Right lobe of liver (tissue), 6 donors: ENCODE results near the gene EFNB2. TPM values are rescaled to one million over a fixed set of nuclear protein-coding genes. Genes with fewer than 3 reads are reported as not detected.

Source experiments
- ATAC-seq, 4 donors: fragments of 200-7000 bp; cut with Tn5 transposase; one replicate each; pipeline ENCODE4 v1.9.1; 2020; ENCODE audit warnings: mild to moderate bottlenecking in 4 of 4, moderate library complexity in 4 of 4
- DNase-seq, 3 donors: peaks; one replicate each; pipeline ENCODE4 v3.0.0-alpha.2; 2020
- H3K27ac ChIP-seq, 3 donors: fragments of 200-600 bp; one replicate each; pipeline ENCODE4 v1.8.0; 2022
- H3K27me3 ChIP-seq, 2 donors: fragments of 200-600 bp; one replicate each; pipeline ENCODE4 v1.8.0; 2022
- H3K36me3 ChIP-seq, 4 donors: fragments of 200-600 bp; sonication (generic) in 1 of 4; one replicate each; pipeline versions ENCODE4 v1.5.1 to v1.8.0; 2017 to 2022; ENCODE audit warnings: control low read depth in 1 of 4
- H3K4me1 ChIP-seq, 4 donors: fragments of 200-600 bp; sonication (generic) in 1 of 4; one replicate each; pipeline versions ENCODE4 v1.5.1 to v1.8.0; 2017 to 2022; ENCODE audit warnings: control low read depth in 1 of 4
- H3K4me3 ChIP-seq, 3 donors: fragments of 200-600 bp; one replicate each; pipeline ENCODE4 v1.8.0; 2022
- H3K9me3 ChIP-seq, 4 donors: fragments of 200-600 bp; sonication (generic) in 1 of 4; one replicate each; pipeline versions ENCODE4 v1.5.1 to v1.8.0; 2017 to 2022; ENCODE audit warnings: control low read depth in 1 of 4
- CTCF ChIP-seq, 4 donors: fragments of 200-600 bp in 3 of 4; fragments of 450-650 bp in 1 of 4; IDR thresholded peaks; one replicate each; pipeline versions ENCODE4 v1.5.1 to v1.8.0; 2016 to 2022; ENCODE audit warnings: antibody characterized with exemption in 4 of 4, mild to moderate bottlenecking in 2 of 4
- POLR2A ChIP-seq: fragments of 450-650 bp; IDR thresholded peaks from one replicate; pipeline ENCODE4 v1.6.1; 2017; ENCODE audit warnings: antibody characterized with exemption, mild to moderate bottlenecking
- WGBS: methylation state at CpG from one replicate; pipeline ENCODE4 v1.1.6; 2018; ENCODE audit warnings: low coverage, low lambda C conversion rate; ENCODE audit not compliant: insufficient coverage; ENCODE audit errors: missing lambda C conversion rate; 5-methylcytosine and 5-hydroxymethylcytosine counted together
- intact Hi-C, 2 donors: fragments of 100-400 bp; cut with DNase I; formaldehyde crosslinking; loops; one replicate each; pipeline versions ENCODE4 v1.11.2 to v1.14.1; 2022
- total RNA-seq, 6 experiments: library from RNA; depleted of rRNA in 2 of 6; stranded (reverse); fragments of >200 nt in 2 of 6; fragmentation: NEBNext Ultra II Directional in 3 of 6; extraction: Animal tissue kit (Norgen Biotek cat#: 25700) in 3 of 6; gene quantifications; one replicate each; pipeline versions ENCODE4 v1.1.0 to v1.2.4, GENCODE V29; 2016 to 2023
- donor health status: DM: no; HTN: yes; CAD: no.
- donor health status: DM: no; HTN: no; CAD: no.
- donor health status: DM: no; HTN: no; CAD: no.
- donor health status: DM: no; HTN: yes; CAD: no.
- donor health status: DM: no; HTN: yes; CAD: no.

EFNB2 gene
- total RNA-seq, 6 experiments from 2014 or later, result 2.3 to 9.8 (median 3.9) TPM

DNA sequence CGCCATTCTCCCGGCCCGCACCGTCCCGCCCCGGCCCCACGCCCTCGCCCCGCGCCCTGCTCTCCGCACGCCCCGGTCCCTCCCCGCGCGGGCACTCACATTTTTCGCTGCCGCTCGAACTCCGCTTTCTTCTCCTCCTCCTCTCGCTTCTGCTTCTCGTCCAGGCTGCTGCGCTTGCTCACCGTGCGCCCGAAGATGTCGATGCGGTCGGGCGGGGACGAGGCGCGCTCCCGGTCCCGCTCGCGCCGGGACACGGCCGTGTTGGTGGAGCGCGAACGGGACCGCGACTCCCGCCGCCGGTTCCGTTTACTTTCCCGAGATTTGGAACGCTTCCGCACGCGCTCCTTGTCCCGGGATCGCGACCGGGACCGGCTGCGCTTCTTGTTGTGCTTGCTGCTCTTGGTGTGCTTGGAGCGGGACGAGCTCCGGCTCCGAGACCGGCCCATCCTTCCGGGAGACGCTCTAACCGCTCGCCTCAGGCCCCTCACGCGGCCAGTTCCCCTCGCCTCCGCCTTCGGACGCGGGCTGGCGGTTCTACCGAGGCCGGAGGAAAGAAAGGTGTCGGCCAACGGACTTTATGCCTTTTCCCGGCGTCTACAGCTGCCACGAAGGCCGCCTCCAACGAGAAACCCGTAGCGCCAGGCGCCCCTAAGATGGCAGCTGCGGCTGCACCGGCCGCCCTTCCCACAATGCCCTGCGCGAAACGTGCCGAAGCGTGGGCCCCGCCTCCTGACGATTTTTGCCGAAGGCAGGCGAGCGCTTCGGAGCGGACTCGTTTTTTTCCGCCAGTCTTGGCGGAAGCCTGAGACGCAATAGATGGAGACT is 32.2 kb upstream of the EFNB2 start, which contains the start of gene ARGLU1:
Gene ARGLU1, minus strand, starts transcription at position 664 of the 825 bp plus-strand sequence. Its CDS starts 218 bp downstream, at position 446.
- H3K4me1 ChIP-seq, result peaks cover 0 to 30% (median 7%) of the 10 kb centered on the region in 4 donors
- intact Hi-C loops, result no loop called here

DNA sequence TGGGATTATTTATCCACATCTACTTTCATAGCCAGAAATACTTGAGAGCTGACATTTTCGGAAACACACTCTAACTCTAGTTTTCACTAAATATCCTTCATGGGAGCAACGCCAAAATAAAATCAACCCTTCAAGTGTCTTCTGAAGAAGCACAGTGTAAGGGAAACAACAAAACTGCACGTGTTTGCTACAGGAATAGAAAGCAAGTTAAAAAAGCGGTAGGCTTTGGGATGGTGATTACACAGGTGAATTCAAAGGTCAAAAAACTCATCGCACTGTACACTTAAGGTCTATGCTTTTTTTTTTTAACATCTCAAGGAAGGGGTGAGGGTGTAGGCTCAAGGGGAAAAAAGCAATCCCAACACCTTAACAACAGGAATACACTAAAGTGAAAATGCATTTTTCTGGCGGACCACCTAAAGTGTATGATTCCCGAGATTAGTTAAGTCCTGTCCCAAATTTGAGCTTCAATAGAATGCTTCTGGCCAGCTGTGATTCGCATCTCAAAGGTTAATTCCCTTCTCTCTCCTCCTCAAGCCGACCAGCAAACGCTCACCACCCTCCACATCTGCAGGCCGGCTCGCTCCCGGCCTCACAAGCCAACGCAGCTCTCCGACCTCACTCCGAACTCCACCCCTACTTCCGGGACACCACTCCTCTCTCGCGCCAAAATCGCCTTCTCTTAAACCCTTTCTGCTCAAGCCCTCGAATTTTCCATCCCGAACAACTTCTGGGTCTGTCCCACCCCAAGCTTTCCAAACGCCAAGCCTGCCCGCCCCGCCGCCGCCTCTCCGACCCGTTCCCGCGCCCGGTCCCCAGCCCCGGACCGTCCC is 31.4 kb upstream of the EFNB2 start:
- WGBS, result 1% methylated on average over 29 of the region's 34 CpGs
- TF ChIP-seq CTCF (IDR thresholded peaks at IDR 0.05) (no peak), POLR2A (peak; percentile 32)
- peak; percentile 68 to 80 (median 72) for DNase-seq
- no peaks in the 10 kb centered on the region for H3K27me3 ChIP-seq
- no peaks in the 10 kb centered on the region for H3K9me3 ChIP-seq
- H3K4me3 ChIP-seq, result peak overlapping the region; percentile 75 to 98 (median 86)
- peak overlapping the region; percentile 86 to 99 (median 98) for H3K27ac ChIP-seq
- H3K4me1 ChIP-seq, result peaks cover 0 to 34% (median 7%) of the 10 kb centered on the region in 4 donors
- H3K36me3 ChIP-seq, result no peaks in the 10 kb centered on the region
- intact Hi-C loops, result no loop called here
- ATAC-seq, result peak; percentile 30 to 56 (median 48)

More for the DNA sequence above, 32.2 kb upstream of the EFNB2 start, which contains the start of gene ARGLU1:
- Histone ChIP-seq H3K9me3 (no peaks in the 10 kb centered on the region), H3K4me3 (peak within 1 kb of the TSS; percentile 75 to 98 (median 86)), H3K36me3 (no peaks in the 10 kb centered on the region), H3K27ac (peak within 1 kb of the TSS; percentile 86 to 99 (median 98)), H3K27me3 (no peaks in the 10 kb centered on the region)
- WGBS, result 1% methylated on average over 25 of the region's 108 CpGs
- DNase-seq (peak; percentile 93 to 94 (median 94)), ATAC-seq (peak; percentile 74 to 89 (median 82))
- TF ChIP-seq CTCF (IDR thresholded peaks at IDR 0.05) (no peak), POLR2A (peak; percentile 94)

- Histone ChIP-seq H3K4me1 (peaks cover 0 to 39% (median 10%) of the 10 kb centered on the region in 4 donors), H3K4me3 (no peak overlapping the region), H3K27ac (peak overlapping the region in 1 of 3 donors; percentile 99), H3K36me3 (no peaks in the 10 kb centered on the region), H3K9me3 (no peaks in the 10 kb centered on the region), H3K27me3 (no peaks in the 10 kb centered on the region)
- intact Hi-C loops, result no loop called here
- WGBS, result 38% methylated on average over 4 of the region's 4 CpGs
- TF ChIP-seq POLR2A (no peak), CTCF (IDR thresholded peaks at IDR 0.05) (no peak)
- no peak for ATAC-seq
- no peak for DNase-seq
Measured at GRCh38 chr13:106565127-106565775, 29.8 kb upstream of the EFNB2 start.

DNA sequence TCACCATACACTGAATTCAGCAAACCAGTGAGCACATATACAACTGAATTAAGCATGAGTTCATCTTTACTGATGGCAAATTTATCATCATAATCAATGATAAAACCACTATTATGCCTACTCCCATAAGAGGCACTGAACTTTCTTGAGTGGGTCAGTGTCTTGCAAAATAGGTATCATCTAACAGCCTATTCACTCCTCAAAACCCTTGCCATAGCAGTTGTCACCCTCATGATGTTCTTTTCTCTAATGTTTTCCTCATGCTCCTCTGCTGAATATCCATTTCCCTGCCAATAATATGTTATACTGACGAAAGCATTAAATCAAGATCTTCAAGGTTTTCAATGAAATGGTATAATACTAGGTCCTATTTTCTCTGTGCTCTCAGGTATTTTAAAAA is 26.8 kb upstream of the EFNB2 start:
- 90% methylated on average over 1 of the region's 1 CpG for WGBS
- DNase-seq (no peak), ATAC-seq (no peak)
- intact Hi-C loops, result no loop called here
- no peaks in the 10 kb centered on the region for H3K27me3 ChIP-seq
- TF ChIP-seq CTCF (IDR thresholded peaks at IDR 0.05) (no peak), POLR2A (no peak)
- H3K27ac ChIP-seq, result no peak overlapping the region
- no peaks in the 10 kb centered on the region for H3K9me3 ChIP-seq
- H3K36me3 ChIP-seq, result peaks cover 0 to 21% (median 11%) of the 10 kb centered on the region in 4 donors
- peaks cover 0 to 34% (median 10%) of the 10 kb centered on the region in 4 donors for H3K4me1 ChIP-seq
- no peak overlapping the region for H3K4me3 ChIP-seq
